ENCODE results near the gene IFNG-AS1. TPM values are rescaled to one million over a fixed set of nuclear protein-coding genes. Genes with fewer than 3 reads are reported as not detected.

Gene IFNG-AS1
- total RNA-seq, 2 donors from 2014 or later = 0.29 to 0.42 TPM

- Mint-ChIP-seq H3K4me1 (peaks cover 5% of the 10 kb centered on the region), H3K36me3 (ENCODE audit: low read depth) (peaks cover 4% of the 10 kb centered on the region), H3K27ac (no peak overlapping the region), H3K27me3 (no peaks in the 10 kb centered on the region), H3K4me3 (no peak overlapping the region)
- ATAC-seq (no peak), DNase-seq (no peak)
- no peaks in the 10 kb centered on the region for H3K9me3 ChIP-seq (ENCODE audit: control insufficient read depth, low read length, poor library complexity, severe bottlenecking)
Observed at GRCh38 chr12:68001486-68002466, 12.5 kb downstream of the IFNG-AS1 start.

- no peaks in the 10 kb centered on the region for H3K9me3 ChIP-seq (ENCODE audit: control insufficient read depth, low read length, poor library complexity, severe bottlenecking)
- Mint-ChIP-seq H3K27ac (no peak overlapping the region), H3K4me3 (no peak overlapping the region), H3K27me3 (no peaks in the 10 kb centered on the region), H3K36me3 (ENCODE audit: low read depth) (peaks cover 3% of the 10 kb centered on the region), H3K4me1 (no peaks in the 10 kb centered on the region)
- ATAC-seq (no peak), DNase-seq (no peak)
Observed at GRCh38 chr12:68003777-68004176, 14.5 kb downstream of the IFNG-AS1 start.

- peaks cover 3% of the 10 kb centered on the region for H3K36me3 Mint-ChIP-seq (ENCODE audit: low read depth)
- H3K27me3 Mint-ChIP-seq = no peaks in the 10 kb centered on the region
- DNase-seq (no peak), ATAC-seq (no peak)
- no peak overlapping the region for H3K27ac Mint-ChIP-seq
- H3K4me1 Mint-ChIP-seq = peaks cover 8% of the 10 kb centered on the region
- H3K9me3 ChIP-seq (ENCODE audit: control insufficient read depth, low read length, poor library complexity, severe bottlenecking) = no peaks in the 10 kb centered on the region
- no peak overlapping the region for H3K4me3 Mint-ChIP-seq
Observed at GRCh38 chr12:68007033-68007432, 17.8 kb downstream of the IFNG-AS1 start.

GRCh38 chr12:68007466-68007865, 18.2 kb downstream of the IFNG-AS1 start:
- Mint-ChIP-seq H3K27ac (no peak overlapping the region), H3K27me3 (no peaks in the 10 kb centered on the region), H3K36me3 (ENCODE audit: low read depth) (peaks cover 3% of the 10 kb centered on the region), H3K4me1 (peaks cover 11% of the 10 kb centered on the region), H3K4me3 (no peak overlapping the region)
- H3K9me3 ChIP-seq (ENCODE audit: control insufficient read depth, low read length, poor library complexity, severe bottlenecking) = no peaks in the 10 kb centered on the region
- ATAC-seq = no peak
- no peak for DNase-seq

- no peak for DNase-seq
- no peak overlapping the region for H3K4me3 Mint-ChIP-seq
- no peaks in the 10 kb centered on the region for H3K27me3 Mint-ChIP-seq
- peak overlapping the region; percentile 14 for H3K27ac Mint-ChIP-seq
- no peak for ATAC-seq
- H3K9me3 ChIP-seq (ENCODE audit: control insufficient read depth, low read length, poor library complexity, severe bottlenecking) = no peaks in the 10 kb centered on the region
- peaks cover 11% of the 10 kb centered on the region for H3K4me1 Mint-ChIP-seq
- peaks cover 3% of the 10 kb centered on the region for H3K36me3 Mint-ChIP-seq (ENCODE audit: low read depth)
Observed at GRCh38 chr12:68011206-68011881, 22.1 kb downstream of the IFNG-AS1 start.

GRCh38 chr12:68011882-68012207, 22.6 kb downstream of the IFNG-AS1 start:
- ATAC-seq (no peak), DNase-seq (no peak)
- H3K9me3 ChIP-seq (ENCODE audit: control insufficient read depth, low read length, poor library complexity, severe bottlenecking) = no peaks in the 10 kb centered on the region
- Mint-ChIP-seq H3K27me3 (no peaks in the 10 kb centered on the region), H3K27ac (peak overlapping the region; percentile 14), H3K36me3 (ENCODE audit: low read depth) (peaks cover 3% of the 10 kb centered on the region), H3K4me3 (no peak overlapping the region), H3K4me1 (peaks cover 11% of the 10 kb centered on the region)

- Mint-ChIP-seq H3K36me3 (ENCODE audit: low read depth) (peaks cover under 1% of the 10 kb centered on the region), H3K27ac (no peak overlapping the region), H3K27me3 (no peaks in the 10 kb centered on the region), H3K4me3 (no peak overlapping the region), H3K4me1 (peaks cover 11% of the 10 kb centered on the region)
- DNase-seq (no peak), ATAC-seq (no peak)
- no peaks in the 10 kb centered on the region for H3K9me3 ChIP-seq (ENCODE audit: control insufficient read depth, low read length, poor library complexity, severe bottlenecking)
Observed at GRCh38 chr12:68012712-68013111, 23.5 kb downstream of the IFNG-AS1 start.

GRCh38 chr12:68013181-68013580, 23.9 kb downstream of the IFNG-AS1 start:
- Mint-ChIP-seq H3K27me3 (no peaks in the 10 kb centered on the region), H3K27ac (no peak overlapping the region), H3K4me1 (peaks cover 11% of the 10 kb centered on the region), H3K36me3 (ENCODE audit: low read depth) (no peaks in the 10 kb centered on the region), H3K4me3 (no peak overlapping the region)
- DNase-seq = no peak
- ATAC-seq = no peak
- H3K9me3 ChIP-seq (ENCODE audit: control insufficient read depth, low read length, poor library complexity, severe bottlenecking) = no peaks in the 10 kb centered on the region

GRCh38 chr12:68016136-68016535, 26.9 kb downstream of the IFNG-AS1 start:
- no peaks in the 10 kb centered on the region for H3K36me3 Mint-ChIP-seq (ENCODE audit: low read depth)
- DNase-seq = no peak
- H3K4me3 Mint-ChIP-seq = no peak overlapping the region
- H3K9me3 ChIP-seq (ENCODE audit: control insufficient read depth, low read length, poor library complexity, severe bottlenecking) = no peaks in the 10 kb centered on the region
- no peak for ATAC-seq
- H3K27ac Mint-ChIP-seq = no peak overlapping the region
- peaks cover 11% of the 10 kb centered on the region for H3K4me1 Mint-ChIP-seq
- H3K27me3 Mint-ChIP-seq = no peaks in the 10 kb centered on the region

GRCh38 chr12:68018315-68018714, 29.1 kb downstream of the IFNG-AS1 start:
- H3K36me3 Mint-ChIP-seq (ENCODE audit: low read depth) = no peaks in the 10 kb centered on the region
- no peak overlapping the region for H3K27ac Mint-ChIP-seq
- no peak overlapping the region for H3K4me3 Mint-ChIP-seq
- H3K27me3 Mint-ChIP-seq = no peaks in the 10 kb centered on the region
- DNase-seq = no peak
- no peaks in the 10 kb centered on the region for H3K4me1 Mint-ChIP-seq
- H3K9me3 ChIP-seq (ENCODE audit: control insufficient read depth, low read length, poor library complexity, severe bottlenecking) = no peaks in the 10 kb centered on the region
- no peak for ATAC-seq

- H3K27ac Mint-ChIP-seq = no peak overlapping the region
- H3K9me3 ChIP-seq (ENCODE audit: control insufficient read depth, low read length, poor library complexity, severe bottlenecking) = no peaks in the 10 kb centered on the region
- peaks cover 5% of the 10 kb centered on the region for H3K36me3 Mint-ChIP-seq (ENCODE audit: low read depth)
- H3K4me1 Mint-ChIP-seq = no peaks in the 10 kb centered on the region
- ATAC-seq = no peak
- no peak overlapping the region for H3K4me3 Mint-ChIP-seq
- no peak for DNase-seq
- no peaks in the 10 kb centered on the region for H3K27me3 Mint-ChIP-seq
Observed at GRCh38 chr12:68020049-68020448, 30.8 kb downstream of the IFNG-AS1 start.

GRCh38 chr12:68020699-68021098, 31.5 kb downstream of the IFNG-AS1 start:
- Mint-ChIP-seq H3K4me3 (no peak overlapping the region), H3K4me1 (no peaks in the 10 kb centered on the region), H3K27me3 (no peaks in the 10 kb centered on the region), H3K36me3 (ENCODE audit: low read depth) (peaks cover 5% of the 10 kb centered on the region), H3K27ac (no peak overlapping the region)
- DNase-seq = no peak
- H3K9me3 ChIP-seq (ENCODE audit: control insufficient read depth, low read length, poor library complexity, severe bottlenecking) = no peaks in the 10 kb centered on the region
- no peak for ATAC-seq

GRCh38 chr12:68028647-68029046, 39.4 kb downstream of the IFNG-AS1 start:
- no peak overlapping the region for H3K27ac Mint-ChIP-seq
- no peaks in the 10 kb centered on the region for H3K27me3 Mint-ChIP-seq
- no peak overlapping the region for H3K4me3 Mint-ChIP-seq
- no peak for DNase-seq
- no peaks in the 10 kb centered on the region for H3K9me3 ChIP-seq (ENCODE audit: control insufficient read depth, low read length, poor library complexity, severe bottlenecking)
- peaks cover 12% of the 10 kb centered on the region for H3K36me3 Mint-ChIP-seq (ENCODE audit: low read depth)
- peaks cover 12% of the 10 kb centered on the region for H3K4me1 Mint-ChIP-seq
- ATAC-seq = no peak

Measured in T-helper 17 cell (primary cell).